K562 (cell line): ENCODE data around the gene ASCL3. TPM values are rescaled to one million over a fixed set of nuclear protein-coding genes. Genes with fewer than 3 reads are reported as not detected.

Source experiments
- ATF1 ChIP-seq, 2 experiments: fragments of 450-650 bp in 1 of 2; IDR thresholded peaks; 2 replicates each; pipeline ENCODE4 v1.6.1; 2016; ENCODE audit warnings: missing compliant biosample characterization in 1 of 2, missing genetic modification characterization in 1 of 2
- BRF1 ChIP-seq: IDR thresholded peaks from 3 replicates; pipeline ENCODE4 v1.6.1; 2011; ENCODE audit warnings: borderline replicate concordance, mild to moderate bottlenecking; ENCODE audit not compliant: insufficient read length; ENCODE audit errors: extremely low read depth
- CBX5 ChIP-seq: IDR thresholded peaks from 2 replicates; pipeline ENCODE4 v1.6.1; 2014; ENCODE audit warnings: low read depth, borderline replicate concordance
- CCNT2 ChIP-seq: IDR thresholded peaks from 2 replicates; pipeline ENCODE4 v1.6.1; 2011; ENCODE audit warnings: borderline replicate concordance, low read depth, mild to moderate bottlenecking, moderate library complexity, mixed read lengths, low read length; ENCODE audit not compliant: insufficient read length; ENCODE audit errors: extremely low read depth
- CTBP1 ChIP-seq: fragments of 450-650 bp; IDR thresholded peaks from 2 replicates; pipeline ENCODE4 v1.6.1; 2016; ENCODE audit warnings: borderline replicate concordance
- E2F6 ChIP-seq, 2 experiments: IDR thresholded peaks; 2 replicates each; pipeline ENCODE4 v1.6.1; 2011; ENCODE audit warnings: borderline replicate concordance in 1 of 2, control low read depth in 1 of 2, low read depth in 1 of 2, low read length in 1 of 2, mild to moderate bottlenecking in 1 of 2, mixed read lengths in 1 of 2, moderate library complexity in 1 of 2; ENCODE audit not compliant: insufficient read depth in 1 of 2, insufficient read length in 1 of 2, poor library complexity in 1 of 2, severe bottlenecking in 1 of 2; ENCODE audit errors: extremely low read depth in 1 of 2
- GTF2B ChIP-seq: IDR thresholded peaks from 2 replicates; pipeline ENCODE4 v1.6.1; 2011; ENCODE audit not compliant: insufficient read length; ENCODE audit errors: extremely low read depth
- HOXB6 ChIP-seq: fragments of 250-450 bp; sonication (Bioruptor Pico); IDR thresholded peaks from 2 replicates; pipeline ENCODE4 v1.5.1; 2022; ENCODE audit warnings: mild to moderate bottlenecking, borderline replicate concordance
- KLF10 ChIP-seq: fragments of 250-450 bp; sonication (Bioruptor Pico); IDR thresholded peaks from 2 replicates; pipeline ENCODE4 v1.6.1; 2021; ENCODE audit warnings: matching md5 sums
- MAX ChIP-seq: sonication (generic); formaldehyde crosslinking; IDR thresholded peaks from 2 replicates; pipeline ENCODE4 v1.9.0; 2022; ENCODE audit warnings: mild to moderate bottlenecking, missing genetic modification reagents
- NEUROD1 ChIP-seq: fragments of 150-350 bp; IDR thresholded peaks from 2 replicates; pipeline ENCODE4 v1.6.1; 2014; ENCODE audit warnings: borderline replicate concordance, low read length, low read depth; ENCODE audit not compliant: partially characterized antibody
- PCBP2 ChIP-seq: fragments of 200-400 bp; formaldehyde crosslinking; IDR thresholded peaks from 2 replicates; pipeline ENCODE4 v1.6.1; 2018; ENCODE audit warnings: low read length, low read depth, mild to moderate bottlenecking, moderate library complexity; ENCODE audit not compliant: poor library complexity, severe bottlenecking
- POLR3G ChIP-seq: IDR thresholded peaks from 2 replicates; pipeline ENCODE4 v1.6.1; 2011; ENCODE audit not compliant: insufficient read length, insufficient replicate concordance; ENCODE audit errors: extremely low read depth
- PRPF4 ChIP-seq: fragments of 200-400 bp; formaldehyde crosslinking; IDR thresholded peaks from one replicate; pipeline ENCODE4 v1.6.1; 2017; ENCODE audit warnings: low read length, low read depth, mild to moderate bottlenecking; ENCODE audit not compliant: insufficient read depth, poor library complexity, severe bottlenecking
- STAT5A ChIP-seq: IDR thresholded peaks from 2 replicates; pipeline ENCODE4 v1.6.1; 2012; ENCODE audit warnings: low read length, inconsistent platforms, borderline replicate concordance
- TEAD4 ChIP-seq, 2 experiments: sonication (generic) in 1 of 2; formaldehyde crosslinking in 1 of 2; IDR thresholded peaks; 2 replicates each; pipeline versions ENCODE4 v1.6.1 to v1.8.0; 2012 to 2022; ENCODE audit warnings: borderline replicate concordance in 1 of 2, inconsistent platforms in 1 of 2, low read length in 1 of 2, mild to moderate bottlenecking in 1 of 2, missing genetic modification reagents in 1 of 2
- ZFX ChIP-seq: sonication (generic); formaldehyde crosslinking; IDR thresholded peaks from 2 replicates; pipeline ENCODE4 v1.8.0; 2022; ENCODE audit warnings: mild to moderate bottlenecking, missing genetic modification reagents, moderate library complexity
- ZHX1 ChIP-seq: fragments of 150-350 bp; conservative IDR thresholded peaks from 2 replicates; pipeline ENCODE4 v1.6.1; 2014; ENCODE audit warnings: low read length
- ZNF445 ChIP-seq: fragments of 250-450 bp; sonication (Bioruptor Pico); IDR thresholded peaks from 2 replicates; pipeline ENCODE4 v1.4.0; 2020; ENCODE audit warnings: low read depth, mild to moderate bottlenecking, moderate library complexity
- ZNF507 ChIP-seq: conservative IDR thresholded peaks from 2 replicates; pipeline ENCODE4 v1.6.1; 2017; ENCODE audit warnings: missing genetic modification characterization, missing compliant biosample characterization
- ZSCAN29 ChIP-seq: fragments of 450-650 bp; IDR thresholded peaks from 2 replicates; pipeline ENCODE4 v1.6.1; 2017
- ZSCAN32 ChIP-seq: fragments of 450-650 bp; formaldehyde crosslinking; IDR thresholded peaks from 2 replicates; pipeline ENCODE4 v1.4.0; 2020; ENCODE audit warnings: mild to moderate bottlenecking, moderate library complexity
- polyA plus RNA-seq, 8 experiments: library from polyadenylated mRNA; depleted of rRNA in 4 of 8; stranded (reverse) in 5 of 8; unstranded in 3 of 8; fragments of >200 nt; fragmentation: Nextera tagmentation in 2 of 8; fragmentation: Illumina TruSeq in 1 of 8; extraction: Ambion mirVana in 2 of 8; extraction: Trizol in 1 of 8; gene quantifications; 2 replicates each; pipeline versions ENCODE4 v1.2.1 to v1.2.3, GENCODE V29; 2011 to 2014; ENCODE audit warnings: inconsistent platforms in 1 of 8, missing spikeins in 1 of 8
- total RNA-seq, 7 experiments: library from RNA; depleted of rRNA in 6 of 7; stranded (reverse); fragments of >200 nt in 6 of 7; fragmentation: Illumina TruSeq in 2 of 7; extraction: Trizol in 2 of 7; gene quantifications; 2 replicates each; pipeline versions ENCODE4 v1.2.1 to v1.2.3, GENCODE V29; 2011 to 2021; ENCODE audit warnings: low replicate concordance in 1 of 7

The ASCL3 gene
- total and polyA plus RNA-seq, 9 of the 15 experiments (the other 6 are each of a cell fraction or from before 2014, with no cell fraction given): not detected

- TF ChIP-seq ZSCAN32 (CRISPR knock-in tag) (no peak), GTF2B (no peak), STAT5A (peak; percentile 78), CCNT2 (peak; percentile 70), NEUROD1 (peak; percentile 78), PCBP2 (no peak), ZNF445 (CRISPR knock-in tag) (no peak), CTBP1 (peak; percentile 92), PRPF4 (no peak), KLF10 (CRISPR knock-in tag) (no peak), ZFX (peak; percentile 32; the same call in 1 of the 2 replicates), CBX5 (no peak), MAX (no peak), ZSCAN29 (no peak), ZHX1 (no peak), HOXB6 (CRISPR knock-in tag) (no peak), TEAD4 (IDR thresholded peaks at IDR 0.05; ENCODE audit: low read length) (peak; percentile 95), TEAD4 (CRISPR knock-in tag; IDR thresholded peaks at IDR 0.05; ENCODE audit: borderline replicate concordance) (no peak), POLR3G (no peak), BRF1 (no peak), E2F6 (IDR thresholded peaks at IDR 0.05; ENCODE audit: borderline replicate concordance in 1 of 2, extremely low read depth in 1 of 2, insufficient read depth in 1 of 2, insufficient read length in 1 of 2, low read depth in 1 of 2, low read length in 1 of 2, poor library complexity in 1 of 2, severe bottlenecking in 1 of 2) (no peak), ZNF507 (no peak), ATF1 (CRISPR knock-in tag; IDR thresholded peaks at IDR 0.05) (no peak), ATF1 (tag; IDR thresholded peaks at IDR 0.05) (peak; percentile 54; the same call in 1 of the 2 replicates)
These were observed 45.8 kb upstream of the ASCL3 start (continued) for GRCh38 chr11:8988329-8989234.
